Esophagus muscularis mucosa (tissue), 4 donors: ENCODE data around the gene BRD3.
"Not testable (repeated sequence)": the region's sequence is repeated elsewhere in the genome, so short reads cannot be mapped to it uniquely, and the experiment has no call there.

Source experiments
- EP300 ChIP-seq: sonication (generic); formaldehyde crosslinking; IDR thresholded peaks from one replicate; pipeline ENCODE4 v1.6.1; 2017; ENCODE audit warnings: antibody characterized with exemption
- POLR2A ChIP-seq: fragments of 450-650 bp; IDR thresholded peaks from one replicate; pipeline ENCODE4 v1.6.1; 2017; ENCODE audit warnings: antibody characterized with exemption, moderate library complexity, mild to moderate bottlenecking, low read depth
- POLR2AphosphoS5 ChIP-seq, 2 donors: sonication (generic); formaldehyde crosslinking; IDR thresholded peaks; one replicate each; pipeline ENCODE4 v1.6.1; 2017; ENCODE audit warnings: antibody characterized with exemption in 2 of 2
- TF ChIP-seq, protein P1 (sequence below), 3 experiments: fragments of 200-600 bp in 2 of 3; fragments of 450-650 bp in 1 of 3; sonication (generic) in 2 of 3; IDR thresholded peaks; one replicate each; pipeline ENCODE4 v1.5.1; 2017 to 2019; ENCODE audit warnings: antibody characterized with exemption in 3 of 3, mild to moderate bottlenecking in 2 of 3, moderate library complexity in 1 of 3

- not testable (repeated sequence) for TF ChIP-seq EP300; POLR2AphosphoS5 (IDR thresholded peaks at IDR 0.05); POLR2A
- TF ChIP-seq, protein P1, sequence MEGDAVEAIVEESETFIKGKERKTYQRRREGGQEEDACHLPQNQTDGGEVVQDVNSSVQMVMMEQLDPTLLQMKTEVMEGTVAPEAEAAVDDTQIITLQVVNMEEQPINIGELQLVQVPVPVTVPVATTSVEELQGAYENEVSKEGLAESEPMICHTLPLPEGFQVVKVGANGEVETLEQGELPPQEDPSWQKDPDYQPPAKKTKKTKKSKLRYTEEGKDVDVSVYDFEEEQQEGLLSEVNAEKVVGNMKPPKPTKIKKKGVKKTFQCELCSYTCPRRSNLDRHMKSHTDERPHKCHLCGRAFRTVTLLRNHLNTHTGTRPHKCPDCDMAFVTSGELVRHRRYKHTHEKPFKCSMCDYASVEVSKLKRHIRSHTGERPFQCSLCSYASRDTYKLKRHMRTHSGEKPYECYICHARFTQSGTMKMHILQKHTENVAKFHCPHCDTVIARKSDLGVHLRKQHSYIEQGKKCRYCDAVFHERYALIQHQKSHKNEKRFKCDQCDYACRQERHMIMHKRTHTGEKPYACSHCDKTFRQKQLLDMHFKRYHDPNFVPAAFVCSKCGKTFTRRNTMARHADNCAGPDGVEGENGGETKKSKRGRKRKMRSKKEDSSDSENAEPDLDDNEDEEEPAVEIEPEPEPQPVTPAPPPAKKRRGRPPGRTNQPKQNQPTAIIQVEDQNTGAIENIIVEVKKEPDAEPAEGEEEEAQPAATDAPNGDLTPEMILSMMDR (IDR thresholded peaks at IDR 0.05), result not testable (repeated sequence)
Measured at GRCh38 chr9:134072683-134073082, 4.9 kb upstream of the BRD3 start.
